ENCODE results near the gene AXIN1. TPM values are rescaled to one million over a fixed set of nuclear protein-coding genes. Genes with fewer than 3 reads are reported as not detected.

Gene AXIN1
- total and polyA plus RNA-seq, 8 donors, result 8.0 to 13.6 (median 10.8) TPM

DNA sequence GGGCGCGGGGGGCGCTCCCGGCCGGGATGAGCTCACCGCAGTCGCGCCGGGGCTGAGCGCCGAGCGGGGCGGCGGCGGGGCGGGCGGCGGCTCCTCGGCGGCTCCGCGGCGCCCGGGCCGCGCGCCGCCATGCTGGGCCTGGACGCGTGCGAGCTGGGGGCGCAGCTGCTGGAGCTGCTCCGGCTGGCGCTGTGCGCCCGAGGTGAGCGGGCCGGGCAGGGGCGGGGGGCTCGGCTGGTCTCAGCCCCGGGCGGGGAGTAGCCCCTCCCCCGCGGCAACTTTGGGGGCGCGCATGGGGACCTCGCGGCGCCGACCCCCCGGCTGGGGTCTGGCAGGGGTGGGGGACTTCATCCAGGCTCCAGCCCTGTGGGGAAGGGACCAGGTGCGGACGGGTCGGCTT is 72.0 kb downstream of the AXIN1 start, which contains the start of gene ARHGDIG:
ARHGDIG (plus strand) TSS at position 40 of the 400 bp plus-strand sequence; CDS start at position 130, 90 bp downstream.
- WGBS, 2 donors, result 1% methylated on average over 30 to 54 of the region's 54 CpGs
- DNase-seq (peak in 5 of 6 donors; percentile 19 to 72 (median 62)), ATAC-seq (peak in 1 of 4 donors; percentile 6)

DNA sequence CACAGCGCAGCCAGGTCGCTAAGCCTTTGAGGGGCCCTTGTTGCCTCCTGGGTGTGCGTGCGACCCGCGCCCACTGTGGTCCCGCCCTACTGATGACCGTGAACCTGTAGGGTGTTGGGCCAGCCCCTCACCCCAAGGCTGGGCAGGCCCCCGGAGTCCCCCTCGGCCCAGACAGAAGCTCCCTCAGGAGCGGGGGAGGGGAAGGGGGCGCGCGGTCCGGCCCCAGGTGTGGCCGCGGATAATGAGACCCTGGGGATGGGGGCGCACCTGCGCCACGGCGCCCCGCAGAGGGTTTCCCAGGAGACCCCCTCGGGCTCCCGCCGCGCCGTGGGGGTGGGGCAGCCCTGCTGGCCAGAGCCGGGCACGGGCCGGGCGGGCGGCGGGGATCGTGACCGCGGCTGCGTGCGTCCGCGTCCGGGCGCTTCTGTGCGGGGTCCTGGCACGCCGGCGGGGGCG is 72.5 kb downstream of the AXIN1 start:
- intact Hi-C loops (cut with DNase I), result no loop called here
- WGBS, 2 donors, result 2 to 8% methylated on average over 26 to 47 of the region's 47 CpGs
- Histone ChIP-seq H3K9me3 (no peaks in the 10 kb centered on the region), H3K4me1 (peaks cover 0 to 2% (median 2%) of the 10 kb centered on the region in 3 donors), H3K27ac (peak overlapping the region in 3 of 4 donors; percentile 10 to 77 (median 72)), H3K27me3 (no peaks in the 10 kb centered on the region), H3K36me3 (no peaks in the 10 kb centered on the region), H3K4me3 (peak overlapping the region in 3 of 4 donors; percentile 30 to 65 (median 37))
- DNase-seq (peak in 5 of 6 donors; percentile 25 to 72 (median 66)), FAIRE-seq (no peak), ATAC-seq (no peak)
- TF ChIP-seq CTCF (IDR thresholded peaks at IDR 0.05), result no peak

More for the DNA sequence above, 72.0 kb downstream of the AXIN1 start, which contains the start of gene ARHGDIG:
- H3K9me3 ChIP-seq, result no peaks in the 10 kb centered on the region
- H3K4me1 ChIP-seq, result no peaks in the 10 kb centered on the region
- no peak for TF ChIP-seq CTCF (IDR thresholded peaks at IDR 0.05)
- intact Hi-C loops (cut with DNase I), result no loop called here
- no peaks in the 10 kb centered on the region for H3K36me3 ChIP-seq
- H3K27ac ChIP-seq, result peak within 1 kb of the TSS in 3 of 4 donors; percentile 43 to 86 (median 82)
- no peak for FAIRE-seq
- H3K4me3 ChIP-seq, result peak within 1 kb of the TSS; percentile 18 to 65 (median 38)
- H3K27me3 ChIP-seq, result no peaks in the 10 kb centered on the region

DNA sequence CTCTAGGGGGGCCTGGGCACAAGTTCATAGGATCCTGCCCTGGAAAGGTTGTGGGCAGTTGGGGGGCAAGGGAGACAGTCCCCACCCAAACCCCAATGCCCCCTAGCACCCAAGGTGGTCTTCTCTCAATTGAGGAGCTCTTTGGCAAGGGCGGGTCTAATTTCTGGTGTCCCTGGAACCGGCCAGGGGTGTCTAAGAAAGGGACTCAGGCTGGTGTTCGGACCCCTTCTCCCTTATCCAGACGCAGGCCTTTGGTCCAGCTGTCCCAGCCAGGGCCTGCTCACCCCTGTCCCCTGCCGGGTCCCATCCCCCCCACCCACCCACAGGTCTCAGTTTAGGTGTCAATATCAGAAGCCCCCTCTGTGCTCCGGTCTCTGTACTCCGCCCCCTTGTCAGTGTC is 73.0 kb downstream of the AXIN1 start:
- DNase-seq (peak in 2 of 6 donors; percentile 31 to 35), ATAC-seq (no peak), FAIRE-seq (no peak)
- Histone ChIP-seq H3K36me3 (no peaks in the 10 kb centered on the region), H3K27ac (peak overlapping the region in 2 of 4 donors; percentile 72 to 77), H3K4me1 (peaks cover 0 to 7% (median 6%) of the 10 kb centered on the region in 3 donors), H3K9me3 (no peaks in the 10 kb centered on the region), H3K4me3 (peak overlapping the region in 3 of 4 donors; percentile 30 to 65 (median 37)), H3K27me3 (no peaks in the 10 kb centered on the region)
- TF ChIP-seq CTCF (IDR thresholded peaks at IDR 0.05), result no peak
- 33 to 58% methylated on average over 7 of the region's 7 CpGs for WGBS, 2 donors
- intact Hi-C loops (cut with DNase I), result loop anchor here in 1 of 3 donors (5.0 kb wide), 1 partner anchor 52 kb away; the partner anchor contains the start of gene LUC7L

- no peaks in the 10 kb centered on the region for H3K27me3 ChIP-seq
- intact Hi-C loops (cut with DNase I), result loop anchor here in 1 of 3 donors (5.0 kb wide), 1 partner anchor 52 kb away; the partner anchor contains the start of gene LUC7L
These were observed 73.6 kb downstream of the AXIN1 start for GRCh38 chr16:278863-279366.

More at GRCh38 chr16:278863-279366, 73.6 kb downstream of the AXIN1 start:
- no peak for TF ChIP-seq CTCF (IDR thresholded peaks at IDR 0.05)
- Histone ChIP-seq H3K4me3 (peak overlapping the region in 1 of 4 donors; percentile 65), H3K27ac (peak overlapping the region in 2 of 4 donors; percentile 72 to 77), H3K4me1 (peaks cover 0 to 8% (median 6%) of the 10 kb centered on the region in 3 donors), H3K36me3 (no peaks in the 10 kb centered on the region), H3K9me3 (no peaks in the 10 kb centered on the region)
- FAIRE-seq (no peak), ATAC-seq (peak; percentile 51 to 76 (median 65)), DNase-seq (peak; percentile 53 to 86 (median 78))
- 25 to 33% methylated on average over 6 of the region's 6 CpGs for WGBS, 2 donors

Data from pancreas (tissue), 10 donors.